Body of pancreas (tissue), 4 donors: ENCODE measurements around the gene C12orf75.

Experiments
- CTCF ChIP-seq, 7 experiments: fragments of 450-650 bp in 4 of 7; fragments of 200-600 bp in 3 of 7; sonication (generic) in 3 of 7; IDR thresholded peaks; one replicate each; pipeline ENCODE4 v1.5.1; 2016 to 2019; ENCODE audit warnings: antibody characterized with exemption in 7 of 7
- POLR2A ChIP-seq, 3 donors: fragments of 450-650 bp; IDR thresholded peaks; one replicate each; pipeline ENCODE4 v1.6.1; 2016; ENCODE audit warnings: antibody characterized with exemption in 3 of 3, mild to moderate bottlenecking in 2 of 3

- TF ChIP-seq CTCF (IDR thresholded peaks at IDR 0.05) = no peak
- TF ChIP-seq POLR2A (IDR thresholded peaks at IDR 0.05) = no peak
These were observed 25.3 kb downstream of the C12orf75 start for GRCh38 chr12:105355752-105356151.
